Neural progenitor cell (in vitro differentiated cells): ENCODE measurements around the gene HES4. TPM values are rescaled to one million over a fixed set of nuclear protein-coding genes. Genes with fewer than 3 reads are reported as not detected.

ENCODE experiments used
- DNase-seq: peaks from one replicate; pipeline ENCODE4 v3.0.0-alpha.2; 2016; ENCODE audit warnings: low spot score
- H2AFZ ChIP-seq: fragments of 200-600 bp; sonication (generic); replicated peaks from 2 replicates; pipeline ENCODE4 v1.6.1; 2016; ENCODE audit warnings: antibody characterized with exemption
- H3F3A ChIP-seq: fragments of 200-600 bp; sonication (generic); 2 replicates; pipeline ENCODE4 v1.6.1; 2016; ENCODE audit warnings: antibody characterized with exemption, low read depth
- H3K27ac ChIP-seq: fragments of 200-600 bp; sonication (generic); 2 replicates; pipeline ENCODE4 v1.5.1; 2016; ENCODE audit warnings: mild to moderate bottlenecking
- H3K27me3 ChIP-seq: fragments of 200-600 bp; sonication (generic); 2 replicates; pipeline ENCODE4 v1.6.1; 2016; ENCODE audit warnings: mild to moderate bottlenecking, moderate library complexity
- H3K36me3 ChIP-seq: fragments of 200-600 bp; sonication (generic); 2 replicates; pipeline ENCODE4 v1.5.1; 2016
- H3K4me1 ChIP-seq: fragments of 200-600 bp; sonication (generic); 2 replicates; pipeline ENCODE4 v1.6.1; 2016; ENCODE audit warnings: mixed run types
- H3K4me2 ChIP-seq: fragments of 200-600 bp; sonication (generic); 2 replicates; pipeline ENCODE4 v1.6.1; 2016
- H3K4me3 ChIP-seq: fragments of 200-600 bp; sonication (generic); 2 replicates; pipeline ENCODE4 v1.5.1; 2016
- H3K79me2 ChIP-seq: fragments of 200-600 bp; sonication (generic); 2 replicates; pipeline ENCODE4 v1.6.1; 2016; ENCODE audit warnings: low read depth
- H3K9ac ChIP-seq: fragments of 200-600 bp; sonication (generic); 2 replicates; pipeline ENCODE4 v1.6.1; 2016
- H3K9me3 ChIP-seq: fragments of 200-600 bp; sonication (generic); 2 replicates; pipeline ENCODE4 v1.5.1; 2016; ENCODE audit warnings: low read depth
- H4K20me1 ChIP-seq: fragments of 200-600 bp; sonication (generic); 2 replicates; pipeline ENCODE4 v1.6.1; 2016; ENCODE audit warnings: low read depth
- H3K27ac Mint-ChIP-seq: 3 replicates; pipeline ENCODE4 v1.8.0; 2021; ENCODE audit warnings: mixed read lengths
- H3K27me3 Mint-ChIP-seq: 2 replicates; pipeline ENCODE4 v1.8.0; 2022; ENCODE audit warnings: low read depth, mild to moderate bottlenecking, inconsistent platforms, moderate library complexity, mixed read lengths; ENCODE audit not compliant: insufficient read depth
- H3K36me3 Mint-ChIP-seq: 3 replicates; pipeline ENCODE4 v1.8.0; 2021; ENCODE audit warnings: mixed read lengths
- H3K4me1 Mint-ChIP-seq: 3 replicates; pipeline ENCODE4 v1.8.0; 2021; ENCODE audit warnings: mixed read lengths
- H3K4me3 Mint-ChIP-seq: 3 replicates; pipeline ENCODE4 v1.8.0; 2021; ENCODE audit warnings: mild to moderate bottlenecking, moderate library complexity, mixed read lengths
- H3K9me3 Mint-ChIP-seq: 3 replicates; pipeline ENCODE4 v1.8.0; 2020; ENCODE audit warnings: mixed read lengths
- EZH2 ChIP-seq: fragments of 200-600 bp; sonication (generic); IDR thresholded peaks from 2 replicates; pipeline ENCODE4 v1.6.1; 2017; ENCODE audit warnings: antibody characterized with exemption, mild to moderate bottlenecking, moderate library complexity
- EZH2phosphoT487 ChIP-seq: fragments of 200-600 bp; sonication (generic); IDR thresholded peaks from 2 replicates; pipeline ENCODE4 v1.6.1; 2017; ENCODE audit warnings: antibody characterized with exemption
- total RNA-seq: library from RNA; depleted of rRNA; stranded (reverse); fragments of >200 nt; gene quantifications from 2 replicates; pipeline ENCODE4 v1.2.3, GENCODE V29; 2015; ENCODE audit warnings: low replicate concordance
- TF ChIP-seq, protein P1 (sequence below): fragments of 200-600 bp; sonication (generic); IDR thresholded peaks from 2 replicates; pipeline ENCODE4 v1.5.1; 2017; ENCODE audit warnings: antibody characterized with exemption, mild to moderate bottlenecking

The HES4 gene
- total RNA-seq = 7.6 and 35.7 TPM in 2 replicates

- Mint-ChIP-seq H3K4me3 (peak within 1 kb of the TSS; percentile 91), H3K36me3 (peaks cover 2% of the 10 kb centered on the region), H3K27me3 (peaks cover 16% of the 10 kb centered on the region), H3K27ac (peak within 1 kb of the TSS; percentile 98), H3K4me1 (peaks cover 20% of the 10 kb centered on the region), H3K9me3 (peaks cover 3% of the 10 kb centered on the region)
- H4K20me1 ChIP-seq = peaks cover 22% of the 10 kb centered on the region
- peaks cover 26% of the 10 kb centered on the region for H3K4me1 ChIP-seq
- H3K79me2 ChIP-seq = no peaks in the 10 kb centered on the region
- peaks cover 31% of the 10 kb centered on the region for H3F3A ChIP-seq
- peak within 1 kb of the TSS; percentile 97 for H3K4me2 ChIP-seq
- TF ChIP-seq EZH2phosphoT487 = peak; percentile 28
- TF ChIP-seq, protein P1, sequence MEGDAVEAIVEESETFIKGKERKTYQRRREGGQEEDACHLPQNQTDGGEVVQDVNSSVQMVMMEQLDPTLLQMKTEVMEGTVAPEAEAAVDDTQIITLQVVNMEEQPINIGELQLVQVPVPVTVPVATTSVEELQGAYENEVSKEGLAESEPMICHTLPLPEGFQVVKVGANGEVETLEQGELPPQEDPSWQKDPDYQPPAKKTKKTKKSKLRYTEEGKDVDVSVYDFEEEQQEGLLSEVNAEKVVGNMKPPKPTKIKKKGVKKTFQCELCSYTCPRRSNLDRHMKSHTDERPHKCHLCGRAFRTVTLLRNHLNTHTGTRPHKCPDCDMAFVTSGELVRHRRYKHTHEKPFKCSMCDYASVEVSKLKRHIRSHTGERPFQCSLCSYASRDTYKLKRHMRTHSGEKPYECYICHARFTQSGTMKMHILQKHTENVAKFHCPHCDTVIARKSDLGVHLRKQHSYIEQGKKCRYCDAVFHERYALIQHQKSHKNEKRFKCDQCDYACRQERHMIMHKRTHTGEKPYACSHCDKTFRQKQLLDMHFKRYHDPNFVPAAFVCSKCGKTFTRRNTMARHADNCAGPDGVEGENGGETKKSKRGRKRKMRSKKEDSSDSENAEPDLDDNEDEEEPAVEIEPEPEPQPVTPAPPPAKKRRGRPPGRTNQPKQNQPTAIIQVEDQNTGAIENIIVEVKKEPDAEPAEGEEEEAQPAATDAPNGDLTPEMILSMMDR = no peak
- H2AFZ ChIP-seq = peak within 1 kb of the TSS; percentile 59
- H3K9me3 ChIP-seq = no peaks in the 10 kb centered on the region
- DNase-seq = peak; percentile 98
- H3K27ac ChIP-seq = peak within 1 kb of the TSS; percentile 86
- H3K27me3 ChIP-seq = peaks cover 88% of the 10 kb centered on the region
- peak within 1 kb of the TSS; percentile 70 for H3K4me3 ChIP-seq
- no peaks in the 10 kb centered on the region for H3K36me3 ChIP-seq
- H3K9ac ChIP-seq = peak within 1 kb of the TSS; percentile 72
These were observed at the start of gene HES4 for GRCh38 chr1:999725-1000356. Gene HES4 (minus strand): TSS chr1:1000097. CDS start chr1:999973, 124 bp downstream.

GRCh38 chr1:1048765-1049164 lies 48.9 kb upstream of the HES4 start:
- no peak overlapping the region for H2AFZ ChIP-seq
- no peak overlapping the region for H3K27ac Mint-ChIP-seq

GRCh38 chr1:1047963-1048362 lies 48.1 kb upstream of the HES4 start:
- TF ChIP-seq, protein P1 = no peak
- TF ChIP-seq EZH2phosphoT487 (no peak), EZH2 (no peak)
- H3K4me1 Mint-ChIP-seq = no peaks in the 10 kb centered on the region

More at GRCh38 chr1:1048765-1049164, 48.9 kb upstream of the HES4 start:
- Histone ChIP-seq H4K20me1 (peaks cover 12% of the 10 kb centered on the region), H3K4me1 (no peaks in the 10 kb centered on the region), H3K4me2 (no peak overlapping the region), H3K9ac (no peak overlapping the region), H3F3A (peaks cover 3% of the 10 kb centered on the region), H3K27me3 (no peaks in the 10 kb centered on the region), H3K36me3 (no peaks in the 10 kb centered on the region), H3K9me3 (no peaks in the 10 kb centered on the region), H3K79me2 (no peaks in the 10 kb centered on the region), H3K4me3 (no peak overlapping the region), H3K27ac (no peak overlapping the region)
- Mint-ChIP-seq H3K4me1 (no peaks in the 10 kb centered on the region), H3K9me3 (no peaks in the 10 kb centered on the region), H3K4me3 (no peak overlapping the region), H3K27me3 (peaks cover 2% of the 10 kb centered on the region), H3K36me3 (peaks cover 13% of the 10 kb centered on the region)
- no peak for DNase-seq
- no peak for TF ChIP-seq EZH2

DNA sequence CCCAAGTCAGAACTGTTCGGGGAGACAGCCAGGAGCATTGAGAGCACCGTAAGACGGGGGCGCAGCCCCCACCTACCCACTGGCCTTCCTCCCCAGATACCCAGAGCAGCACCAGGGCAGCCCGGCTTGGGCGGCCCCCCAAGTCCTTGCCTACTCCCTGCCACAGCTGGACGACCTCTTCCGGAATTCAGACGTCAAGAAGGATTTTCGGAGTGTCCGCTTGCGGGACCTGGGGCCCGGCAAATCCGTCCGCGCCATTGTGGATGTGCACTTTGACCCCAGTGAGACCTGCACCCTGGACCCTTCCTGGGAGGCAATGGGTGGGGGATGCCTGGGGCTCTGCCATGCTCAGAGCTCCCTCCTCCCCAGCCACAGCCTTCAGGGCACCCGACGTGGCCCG lies 47.5 kb upstream of the HES4 start:
- H3K4me3 ChIP-seq = no peak overlapping the region
- Mint-ChIP-seq H3K4me3 (no peak overlapping the region), H3K27ac (no peak overlapping the region), H3K36me3 (peaks cover 14% of the 10 kb centered on the region), H3K27me3 (peaks cover 2% of the 10 kb centered on the region), H3K9me3 (no peaks in the 10 kb centered on the region), H3K4me1 (no peaks in the 10 kb centered on the region)
- peaks cover 19% of the 10 kb centered on the region for H4K20me1 ChIP-seq
- H3K36me3 ChIP-seq = no peaks in the 10 kb centered on the region
- no peaks in the 10 kb centered on the region for H3K27me3 ChIP-seq
- H3K4me1 ChIP-seq = no peaks in the 10 kb centered on the region
- TF ChIP-seq EZH2 (no peak), EZH2phosphoT487 (no peak)
- TF ChIP-seq, protein P1 = no peak
- no peaks in the 10 kb centered on the region for H3K9me3 ChIP-seq
- no peak overlapping the region for H3K4me2 ChIP-seq
- DNase-seq = no peak
- no peak overlapping the region for H3K9ac ChIP-seq
- H3F3A ChIP-seq = peaks cover 3% of the 10 kb centered on the region
- H2AFZ ChIP-seq = no peak overlapping the region
- H3K27ac ChIP-seq = no peak overlapping the region
- H3K79me2 ChIP-seq = no peaks in the 10 kb centered on the region

More at GRCh38 chr1:1047963-1048362, 48.1 kb upstream of the HES4 start:
- H3K4me2 ChIP-seq = no peak overlapping the region
- H3K79me2 ChIP-seq = no peaks in the 10 kb centered on the region
- H2AFZ ChIP-seq = no peak overlapping the region
- H3K4me3 ChIP-seq = no peak overlapping the region
- Mint-ChIP-seq H3K36me3 (peaks cover 16% of the 10 kb centered on the region), H3K4me3 (no peak overlapping the region), H3K27me3 (peaks cover 2% of the 10 kb centered on the region), H3K27ac (no peak overlapping the region), H3K9me3 (no peaks in the 10 kb centered on the region)
- H3F3A ChIP-seq = peaks cover 3% of the 10 kb centered on the region
- no peaks in the 10 kb centered on the region for H3K36me3 ChIP-seq
- no peaks in the 10 kb centered on the region for H3K27me3 ChIP-seq
- DNase-seq = no peak
- no peak overlapping the region for H3K9ac ChIP-seq
- H4K20me1 ChIP-seq = peaks cover 14% of the 10 kb centered on the region
- no peaks in the 10 kb centered on the region for H3K9me3 ChIP-seq
- no peaks in the 10 kb centered on the region for H3K4me1 ChIP-seq
- H3K27ac ChIP-seq = no peak overlapping the region
